B cell (primary cell): ENCODE measurements around the gene LMAN2. TPM values are rescaled to one million over a fixed set of nuclear protein-coding genes. Genes with fewer than 3 reads are reported as not detected.
A peak's percentile ranks its signal among the peaks of the same experiment; 100 is the strongest.

Experiments used
- ATAC-seq: fragments of 200-7000 bp; cut with Tn5 transposase; one replicate; pipeline ENCODE4 v1.10.0; 2021; ENCODE audit warnings: low read depth, mild to moderate bottlenecking, moderate number of reproducible peaks, moderate library complexity
- CTCF ChIA-PET: fragments of 350-600 bp; sonication (Branson Sonifier 250); formaldehyde crosslinking; loops from one replicate; lab custom pipeline; 2021; ENCODE audit warnings: antibody characterized with exemption, inconsistent platforms; lab: Charles Lee
- POLR2A ChIA-PET: fragments of 350-600 bp; sonication (Branson Sonifier 250); formaldehyde crosslinking; loops from one replicate; lab custom pipeline; 2021; ENCODE audit warnings: antibody characterized with exemption; lab: Charles Lee
- DNase-seq: peaks from one replicate; pipeline ENCODE4 v3.0.0; 2013
- H2AFZ ChIP-seq: 2 replicates; pipeline ENCODE4 v1.6.1; 2012; ENCODE audit warnings: mild to moderate bottlenecking, low read depth, low read length; ENCODE audit not compliant: insufficient read depth, poor library complexity, severe bottlenecking
- H3K27ac ChIP-seq, 2 donors: 1 replicate in 1 of 2; 2 replicates in 1 of 2; pipeline ENCODE4 v1.5.1; 2012 to 2013; ENCODE audit warnings: low read length in 2 of 2, mild to moderate bottlenecking in 2 of 2, moderate library complexity in 1 of 2
- H3K27me3 ChIP-seq, 4 experiments: fragments of 200-600 bp in 1 of 4; sonication (generic) in 1 of 4; replicated peaks in 1 of 4; 1 replicate in 2 of 4; 2 replicates in 2 of 4; pipeline versions ENCODE4 v1.6.1 to v1.7.0; 2013 to 2016; ENCODE audit warnings: low read length in 3 of 4, mild to moderate bottlenecking in 2 of 4, mixed read lengths in 1 of 4, moderate library complexity in 1 of 4; ENCODE audit not compliant: insufficient read depth in 4 of 4, control insufficient read depth in 3 of 4; ENCODE audit errors: control extremely low read depth in 1 of 4
- H3K36me3 ChIP-seq, 2 experiments: replicated peaks in 1 of 2; 1 replicate in 1 of 2; 2 replicates in 1 of 2; pipeline versions ENCODE4 v1.6.1 to v1.7.1; 2013; ENCODE audit warnings: low read length in 1 of 2; ENCODE audit not compliant: insufficient read depth in 2 of 2, control insufficient read depth in 1 of 2; ENCODE audit errors: control extremely low read depth in 1 of 2, extremely low read depth in 1 of 2
- H3K4me1 ChIP-seq, 2 donors: fragments of 200-600 bp in 1 of 2; sonication (generic) in 1 of 2; 1 replicate in 1 of 2; 2 replicates in 1 of 2; pipeline versions ENCODE4 v1.5.1 to v1.6.1; 2013 to 2017; ENCODE audit warnings: low read length in 2 of 2; ENCODE audit not compliant: control insufficient read depth in 2 of 2, insufficient read depth in 2 of 2
- H3K4me2 ChIP-seq: replicated peaks from 2 replicates; pipeline ENCODE3; 2012; ENCODE audit warnings: mild to moderate bottlenecking, low read depth, low read length; ENCODE audit not compliant: poor library complexity, severe bottlenecking
- H3K4me3 ChIP-seq, 5 experiments: fragments of 200-600 bp in 1 of 5; sonication (generic) in 1 of 5; 1 replicate in 3 of 5; 2 replicates in 2 of 5; pipeline versions ENCODE4 v1.5.1 to v1.7.0; 2011 to 2016; ENCODE audit warnings: low read length in 4 of 5, mild to moderate bottlenecking in 4 of 5, low read depth in 2 of 5, control low read depth in 1 of 5, moderate library complexity in 1 of 5; ENCODE audit not compliant: insufficient read depth in 1 of 5; ENCODE audit errors: control extremely low read depth in 1 of 5, extremely low read depth in 1 of 5
- H3K79me2 ChIP-seq: fragments of 200-600 bp; sonication (generic); one replicate; pipeline ENCODE4 v1.6.0; 2016; ENCODE audit warnings: low read length; ENCODE audit not compliant: control insufficient read depth, insufficient read depth
- H3K9ac ChIP-seq: fragments of 200-600 bp; sonication (generic); 2 replicates; pipeline ENCODE4 v1.6.1; 2017; ENCODE audit warnings: mild to moderate bottlenecking, low read length, moderate library complexity
- H3K9me3 ChIP-seq, 3 donors: one replicate each; pipeline versions ENCODE4 v1.6.1 to v1.7.1; 2013; ENCODE audit warnings: low read length in 2 of 3; ENCODE audit not compliant: control insufficient read depth in 2 of 3, insufficient read depth in 1 of 3; ENCODE audit errors: control extremely low read depth in 1 of 3
- H4K20me1 ChIP-seq: 2 replicates; pipeline ENCODE4 v1.6.0; 2012; ENCODE audit warnings: mild to moderate bottlenecking, low read length; ENCODE audit not compliant: insufficient read depth, control insufficient read depth, poor library complexity, severe bottlenecking
- H3K27ac Mint-ChIP-seq: one replicate; pipeline ENCODE4 v1.8.0; 2021; ENCODE audit warnings: mixed read lengths
- H3K27me3 Mint-ChIP-seq: one replicate; pipeline ENCODE4 v1.8.0; 2021; ENCODE audit warnings: mixed read lengths
- H3K4me1 Mint-ChIP-seq: one replicate; pipeline ENCODE4 v1.8.0; 2021; ENCODE audit warnings: mixed read lengths
- H3K4me3 Mint-ChIP-seq: one replicate; pipeline ENCODE4 v1.8.0; 2021; ENCODE audit warnings: mixed read lengths
- H3K9me3 Mint-ChIP-seq: one replicate; pipeline ENCODE4 v1.8.0; 2022; ENCODE audit warnings: mixed read lengths; ENCODE audit not compliant: insufficient read depth
- CTCF ChIP-seq: fragments of 200-600 bp; IDR thresholded peaks from one replicate; pipeline ENCODE4 v1.8.0; 2022; ENCODE audit warnings: antibody characterized with exemption, mild to moderate bottlenecking
- EZH2 ChIP-seq: IDR thresholded peaks from 2 replicates; pipeline ENCODE4 v1.6.1; 2012; ENCODE audit warnings: borderline replicate concordance, low read depth, mild to moderate bottlenecking, moderate library complexity, low read length; ENCODE audit not compliant: insufficient read depth, poor library complexity, severe bottlenecking
- WGBS: methylation state at CpG from one replicate; pipeline ENCODE4 v1.1.5; 2013; ENCODE audit warnings: missing lambda C conversion rate; ENCODE audit not compliant: insufficient coverage; 5-methylcytosine and 5-hydroxymethylcytosine counted together
- intact Hi-C: fragments of 100-400 bp; cut with micrococcal nuclease; formaldehyde crosslinking; loops from one replicate; pipeline ENCODE4 v1.10.0; 2022
- polyA plus RNA-seq: library from polyadenylated mRNA; depleted of rRNA; stranded (reverse); fragments of >200 nt; gene quantifications from 2 replicates; pipeline ENCODE4 v1.2.3, GENCODE V29; 2012
- total RNA-seq, 2 donors: library from RNA; stranded (reverse); fragments of 120-200 nt in 1 of 2; gene quantifications; 1 replicate in 1 of 2; 2 replicates in 1 of 2; pipeline versions ENCODE4 v1.2.3 to v1.2.4, GENCODE V29; 2013 to 2022

LMAN2 gene
- total and polyA plus RNA-seq, 2 donors (not counting 1 experiment from before 2014, with no cell fraction given), result 99.4 to 123 TPM

GRCh38 chr5:177317959-177318377, 33.5 kb downstream of the LMAN2 start:
- TF ChIP-seq EZH2 (no peak), CTCF (peak; percentile 94)
- WGBS, result 36% methylated on average over 7 of the region's 7 CpGs
- H2AFZ ChIP-seq, result no peak overlapping the region
- no peak overlapping the region for H3K4me3 Mint-ChIP-seq
- H3K36me3 ChIP-seq, result peaks cover 0 to 1% of the 10 kb centered on the region in 2 experiments
- peak; percentile 78 for ATAC-seq
- H3K4me1 ChIP-seq, result peaks cover 7 to 14% of the 10 kb centered on the region in 2 donors
- intact Hi-C loops, result loop anchor here (1.0 to 10.0 kb wide), 2 partner anchors 136 to 797 kb away; partner anchors contain the start of gene N4BP3
- no peak overlapping the region for H3K27ac ChIP-seq
- H3K4me1 Mint-ChIP-seq, result peaks cover 25% of the 10 kb centered on the region
- ChIA-PET CTCF (interaction anchor here (0.7 to 3.5 kb wide), 24 partner anchors 9 to 280 kb away, joined by 3 to 34 read pairs (median 4); partner anchors contain the start of genes LMAN2, MXD3 and NSD1), POLR2A (interaction anchor here (0.7 kb wide), 1 partner anchor 12 kb away, joined by 3 read pairs; no protein-coding TSS in a partner anchor)
- H3K4me3 ChIP-seq, result no peak overlapping the region
- no peaks in the 10 kb centered on the region for H3K9me3 Mint-ChIP-seq
- peak; percentile 81 for DNase-seq
- no peak overlapping the region for H3K27ac Mint-ChIP-seq
- no peaks in the 10 kb centered on the region for H3K27me3 ChIP-seq
- H3K9me3 ChIP-seq, result no peaks in the 10 kb centered on the region
- H4K20me1 ChIP-seq, result peaks cover 35% of the 10 kb centered on the region
- no peak overlapping the region for H3K9ac ChIP-seq
- no peaks in the 10 kb centered on the region for H3K27me3 Mint-ChIP-seq
- no peak overlapping the region for H3K4me2 ChIP-seq
- H3K79me2 ChIP-seq, result peaks cover 22% of the 10 kb centered on the region

DNA sequence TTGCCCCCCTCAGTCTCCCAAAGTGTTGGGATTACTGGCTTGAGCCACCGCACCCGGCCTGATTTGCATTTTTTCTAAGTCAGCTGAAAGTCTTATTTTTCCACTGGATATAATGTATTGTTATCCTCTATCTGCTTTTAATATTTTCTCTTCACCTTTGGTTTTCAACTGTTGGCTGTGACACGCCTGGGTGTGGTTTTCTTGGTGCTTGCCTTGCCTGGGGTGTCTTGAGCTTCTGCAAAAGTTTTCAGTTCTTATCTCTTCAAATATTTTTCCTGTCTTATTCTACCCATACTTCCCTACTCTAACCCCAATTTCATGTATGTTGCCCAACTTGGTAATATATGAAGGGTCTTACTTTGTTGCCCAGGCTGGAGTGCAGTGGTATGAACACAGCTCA, 35.5 kb downstream of the LMAN2 start:
- Histone ChIP-seq H3K27ac (no peak overlapping the region), H4K20me1 (peaks cover 50% of the 10 kb centered on the region), H3K4me1 (peaks cover 19 to 30% of the 10 kb centered on the region in 2 donors), H2AFZ (no peak overlapping the region), H3K27me3 (no peaks in the 10 kb centered on the region), H3K36me3 (peaks cover 0 to 1% of the 10 kb centered on the region in 2 experiments), H3K9ac (no peak overlapping the region), H3K4me2 (no peak overlapping the region), H3K9me3 (no peaks in the 10 kb centered on the region), H3K79me2 (peaks cover 26% of the 10 kb centered on the region), H3K4me3 (no peak overlapping the region)
- TF ChIP-seq CTCF, result no peak
- no peak for TF ChIP-seq EZH2
- ATAC-seq (no peak), DNase-seq (no peak)
- Mint-ChIP-seq H3K9me3 (no peaks in the 10 kb centered on the region), H3K4me1 (peaks cover 36% of the 10 kb centered on the region), H3K27me3 (no peaks in the 10 kb centered on the region), H3K27ac (no peak overlapping the region), H3K4me3 (no peak overlapping the region)
- no CpG with 5 or more reads among the region's 3 CpGs for WGBS
- intact Hi-C loops, result loop anchor here (10.0 kb wide), 1 partner anchor 799 kb away; the partner anchor contains the start of gene N4BP3
- CTCF ChIA-PET, result interaction anchor here (0.8 to 2.3 kb wide), 12 partner anchors 9 to 201 kb away, joined by 3 to 8 read pairs (median 3); no protein-coding TSS in a partner anchor
- POLR2A ChIA-PET, result interaction anchor here (0.5 kb wide), 1 partner anchor 16 kb away, joined by 8 read pairs; no protein-coding TSS in a partner anchor
